AG09319 (cell line): ENCODE data around the gene ZNF862.

ENCODE experiments used
- DNase-seq: peaks from one replicate; pipeline ENCODE4 v3.0.0-alpha.2; 2010; ENCODE audit warnings: low read depth; ENCODE audit errors: extremely low read depth
- TF ChIP-seq, protein P1 (sequence below): IDR thresholded peaks from 2 replicates; pipeline ENCODE4 v1.5.1; 2011; ENCODE audit warnings: low read depth, mild to moderate bottlenecking, inconsistent platforms, low read length, moderate library complexity

ZNF862 gene

DNA sequence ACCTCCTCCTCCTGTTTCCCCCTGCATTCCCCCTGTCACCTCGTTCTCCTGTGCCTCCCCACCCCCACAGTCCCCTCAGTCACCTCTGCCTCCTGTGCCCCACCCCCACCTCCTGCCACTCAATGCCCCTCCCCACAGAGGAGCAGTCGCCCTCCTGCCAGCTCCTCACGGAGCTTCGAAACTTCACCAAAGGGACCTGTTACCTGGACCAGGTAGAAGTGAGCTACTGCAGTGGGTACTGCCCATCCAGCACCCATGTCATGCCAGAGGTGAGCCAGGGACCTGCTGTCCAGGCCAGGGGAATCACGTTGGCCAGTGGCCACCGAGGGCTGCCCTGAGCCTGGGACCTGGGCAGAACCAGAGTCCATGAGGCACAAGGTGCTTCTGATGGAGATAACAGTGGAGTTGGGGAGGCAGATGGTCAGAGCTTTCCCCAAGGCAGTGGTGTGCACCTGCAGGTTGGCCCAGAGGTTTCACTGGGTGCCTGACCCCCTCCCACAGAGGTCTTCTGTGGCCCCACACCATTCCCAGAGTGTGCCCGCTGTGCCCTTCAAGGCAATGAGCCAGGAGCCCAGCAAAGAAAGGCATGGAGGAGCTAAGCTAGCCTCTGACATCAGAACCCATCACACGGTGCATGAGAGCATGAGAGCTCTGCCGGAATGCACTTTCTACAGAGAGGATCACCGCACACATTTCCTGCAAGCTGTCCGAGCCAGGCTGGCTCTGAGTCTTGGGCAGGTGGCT lies 7.0 kb upstream of the ZNF862 start:
- TF ChIP-seq, protein P1, sequence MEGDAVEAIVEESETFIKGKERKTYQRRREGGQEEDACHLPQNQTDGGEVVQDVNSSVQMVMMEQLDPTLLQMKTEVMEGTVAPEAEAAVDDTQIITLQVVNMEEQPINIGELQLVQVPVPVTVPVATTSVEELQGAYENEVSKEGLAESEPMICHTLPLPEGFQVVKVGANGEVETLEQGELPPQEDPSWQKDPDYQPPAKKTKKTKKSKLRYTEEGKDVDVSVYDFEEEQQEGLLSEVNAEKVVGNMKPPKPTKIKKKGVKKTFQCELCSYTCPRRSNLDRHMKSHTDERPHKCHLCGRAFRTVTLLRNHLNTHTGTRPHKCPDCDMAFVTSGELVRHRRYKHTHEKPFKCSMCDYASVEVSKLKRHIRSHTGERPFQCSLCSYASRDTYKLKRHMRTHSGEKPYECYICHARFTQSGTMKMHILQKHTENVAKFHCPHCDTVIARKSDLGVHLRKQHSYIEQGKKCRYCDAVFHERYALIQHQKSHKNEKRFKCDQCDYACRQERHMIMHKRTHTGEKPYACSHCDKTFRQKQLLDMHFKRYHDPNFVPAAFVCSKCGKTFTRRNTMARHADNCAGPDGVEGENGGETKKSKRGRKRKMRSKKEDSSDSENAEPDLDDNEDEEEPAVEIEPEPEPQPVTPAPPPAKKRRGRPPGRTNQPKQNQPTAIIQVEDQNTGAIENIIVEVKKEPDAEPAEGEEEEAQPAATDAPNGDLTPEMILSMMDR: no peak
- no peak for DNase-seq

DNA sequence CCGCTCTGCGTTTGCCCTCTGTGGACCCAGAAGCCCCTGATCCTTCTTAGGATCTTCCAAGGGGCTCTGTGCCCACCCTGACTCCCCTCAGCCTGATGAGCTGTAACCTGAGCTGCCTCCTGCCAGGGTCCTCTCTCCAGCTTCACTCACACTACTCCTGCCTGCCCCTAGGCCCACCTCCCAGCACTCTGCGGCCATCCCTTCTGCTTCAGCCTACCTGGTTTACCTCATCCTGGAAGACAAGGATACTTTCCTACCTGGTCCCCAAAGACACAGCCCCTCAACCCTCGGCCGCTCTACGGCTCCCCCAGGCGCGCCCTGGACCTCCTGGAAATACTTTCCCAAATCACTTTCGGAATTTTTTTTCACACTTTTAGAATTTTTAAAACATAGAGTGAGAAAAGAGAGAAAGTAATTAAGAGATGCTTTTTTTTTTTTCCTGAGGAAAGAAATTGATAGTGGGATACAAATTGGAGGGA lies 6.4 kb upstream of the ZNF862 start:
- TF ChIP-seq, protein P1: no peak
- no peak for DNase-seq

DNA sequence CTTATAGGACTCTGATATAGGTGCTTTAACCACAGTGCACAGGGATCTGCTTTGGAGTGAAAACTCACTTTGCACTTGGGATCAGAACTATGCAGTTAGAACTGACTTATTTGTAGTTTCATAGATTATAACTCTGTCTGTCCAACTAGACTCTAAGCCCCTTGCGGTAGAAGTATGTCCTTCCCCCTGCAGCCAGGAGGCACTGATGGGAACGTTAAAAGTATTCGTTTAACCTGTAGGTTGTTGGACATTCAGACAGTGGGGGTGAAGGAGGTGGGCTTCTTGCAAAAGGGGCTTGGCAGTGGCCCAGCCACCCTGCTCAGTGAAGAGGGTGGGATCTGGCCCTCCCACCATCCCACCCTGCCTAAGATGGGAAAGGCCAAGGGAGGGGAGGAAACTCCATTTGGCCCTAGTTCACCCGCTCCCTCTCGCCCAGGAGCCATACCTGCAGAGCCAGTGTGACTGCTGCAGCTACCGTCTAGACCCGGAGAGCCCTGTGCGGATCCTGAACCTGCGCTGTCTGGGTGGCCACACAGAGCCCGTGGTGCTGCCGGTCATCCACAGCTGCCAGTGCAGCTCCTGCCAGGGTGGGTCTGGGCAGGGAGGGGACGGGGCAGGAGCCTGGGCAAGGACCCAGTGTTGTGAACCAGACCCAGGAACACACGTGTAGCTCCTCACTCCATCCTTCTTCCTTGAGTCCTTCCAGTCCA lies 5.7 kb upstream of the ZNF862 start:
- DNase-seq: no peak
- TF ChIP-seq, protein P1: no peak

DNA sequence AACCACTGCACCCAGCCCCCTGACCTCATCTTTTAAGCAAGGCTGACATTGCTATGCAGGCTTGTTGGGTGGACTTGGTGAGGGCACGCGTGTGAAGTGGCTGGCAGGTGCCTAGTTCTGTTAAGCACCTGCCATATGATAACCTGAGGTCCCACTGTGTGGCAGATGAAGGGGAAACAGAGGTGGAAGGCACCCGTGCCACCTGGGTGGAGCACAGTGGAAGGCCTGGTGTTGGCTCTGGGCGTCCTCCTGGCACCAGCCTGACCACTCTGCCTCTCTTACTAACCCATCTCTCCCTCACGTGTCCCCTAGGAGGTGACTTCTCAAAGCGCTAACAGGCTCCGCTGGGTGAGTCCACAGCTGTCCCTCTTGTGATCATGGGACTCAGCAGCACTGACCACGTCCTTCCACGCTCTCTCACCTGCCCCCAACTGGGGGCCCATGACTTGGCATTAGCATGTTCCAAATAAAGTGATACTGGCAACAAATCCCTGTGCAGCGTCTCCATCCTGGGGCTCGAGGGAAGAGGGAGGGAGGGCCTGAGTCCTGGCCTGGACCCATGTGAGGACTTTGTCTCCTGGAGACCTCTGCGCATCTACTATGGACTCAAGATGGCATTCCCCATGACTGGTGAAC lies 4.6 kb upstream of the ZNF862 start:
- TF ChIP-seq, protein P1: no peak
- DNase-seq: no peak

DNA sequence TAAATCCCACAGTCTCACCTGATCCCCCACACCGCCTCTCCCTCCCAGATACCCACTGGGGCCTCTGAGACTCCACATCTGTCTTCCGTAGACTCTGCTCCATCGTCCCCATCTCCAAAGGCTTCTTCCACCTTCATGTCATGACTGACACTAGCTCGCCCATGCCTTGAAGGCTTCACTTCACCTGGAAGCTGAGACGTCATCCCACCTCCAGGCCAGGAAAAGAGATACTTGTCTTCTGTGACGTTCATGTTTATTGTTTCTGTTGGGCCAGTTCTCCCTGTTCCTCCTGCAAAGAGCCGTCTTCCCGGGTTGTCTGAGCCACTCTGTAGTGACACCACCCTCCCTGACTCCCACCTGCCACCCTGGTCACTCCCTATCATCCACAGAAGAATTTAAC lies 3.6 kb upstream of the ZNF862 start:
- no peak for DNase-seq
- TF ChIP-seq, protein P1: no peak

DNA sequence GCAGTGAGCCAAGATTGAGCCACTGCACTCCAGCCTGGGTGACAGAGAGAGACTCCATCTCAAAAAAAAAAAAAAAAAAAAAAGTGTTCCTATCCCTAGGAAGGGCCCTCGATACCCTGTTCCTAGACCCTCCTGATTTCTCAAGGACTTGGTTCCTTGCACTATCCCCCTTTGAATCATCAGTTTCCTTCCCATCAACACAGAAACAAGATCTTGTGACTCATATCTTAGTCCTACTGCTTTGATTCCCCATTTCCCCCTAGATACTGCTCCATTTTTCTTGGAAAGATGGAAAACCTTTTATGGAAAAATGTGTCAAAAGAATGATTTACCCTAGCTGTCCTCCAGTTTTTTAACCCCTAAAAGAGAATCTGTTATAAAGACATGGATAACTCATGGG lies 1.7 kb upstream of the ZNF862 start:
- TF ChIP-seq, protein P1: no peak

More for the DNA sequence above, 1.7 kb upstream of the ZNF862 start:
- DNase-seq: no peak
